Mesothelial cell of epicardium (in vitro differentiated cells): Measurements from ENCODE around the gene PFKP. TPM values are rescaled to one million over a fixed set of nuclear protein-coding genes. Genes with fewer than 3 reads are reported as not detected.
"Not testable (repeated sequence)": the region's sequence is repeated elsewhere in the genome, so short reads cannot be mapped to it uniquely, and the experiment has no call there.

Source experiments
- DNase-seq, 2 experiments: peaks; one replicate each; pipeline ENCODE4 v3.0.0; 2021; ENCODE audit warnings: low spot score in 2 of 2; ENCODE audit not compliant: unreplicated experiment in 2 of 2
- H3K27ac Mint-ChIP-seq: 2 replicates; pipeline ENCODE4 v1.8.0; 2021; ENCODE audit warnings: mixed read lengths
- H3K27me3 Mint-ChIP-seq: 2 replicates; pipeline ENCODE4 v1.8.0; 2021; ENCODE audit warnings: low read depth, mixed read lengths
- H3K36me3 Mint-ChIP-seq: 2 replicates; pipeline ENCODE4 v1.8.0; 2021; ENCODE audit warnings: mixed read lengths
- H3K4me1 Mint-ChIP-seq: 2 replicates; pipeline ENCODE4 v1.8.0; 2021; ENCODE audit warnings: mixed read lengths
- H3K4me3 Mint-ChIP-seq: 2 replicates; pipeline ENCODE4 v1.8.0; 2021; ENCODE audit warnings: mild to moderate bottlenecking, moderate library complexity, mixed read lengths
- H3K9me3 Mint-ChIP-seq: 2 replicates; pipeline ENCODE4 v1.8.0; 2021; ENCODE audit warnings: mixed read lengths
- CTCF ChIP-seq: fragments of 200-600 bp; sonication (generic); IDR thresholded peaks from one replicate; pipeline ENCODE4 v1.5.0; 2021; ENCODE audit warnings: antibody characterized with exemption; ENCODE audit not compliant: unreplicated experiment
- total RNA-seq: library from RNA; stranded (reverse); gene quantifications from 3 replicates; pipeline ENCODE4 v1.2.1, GENCODE V29; 2021

Gene PFKP
- total RNA-seq, 1 donor from 2014 or later, result 35.3 TPM

DNA sequence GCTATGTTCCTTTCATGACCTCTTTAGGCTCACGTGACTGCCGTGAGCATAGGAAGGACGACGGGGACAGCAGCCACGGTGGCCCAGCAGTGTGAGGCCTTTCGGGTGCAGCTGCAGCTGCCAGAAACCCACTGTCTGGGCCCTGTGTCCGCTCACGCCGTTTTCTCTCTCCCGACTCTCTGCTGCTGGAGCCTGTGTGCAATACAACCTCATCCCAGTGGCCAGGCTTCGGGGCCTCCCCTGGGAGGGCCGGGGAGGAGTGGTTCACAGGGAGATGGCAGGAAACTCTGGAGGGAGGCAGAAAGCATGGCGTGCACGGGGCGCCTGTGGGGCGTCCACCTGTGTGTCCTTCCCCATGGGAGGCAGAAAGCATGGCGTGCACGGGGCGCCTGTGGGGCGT, 38.6 kb downstream of the PFKP start:
- Mint-ChIP-seq H3K27ac (no peak overlapping the region), H3K4me1 (no peaks in the 10 kb centered on the region), H3K36me3 (peaks cover 25% of the 10 kb centered on the region), H3K9me3 (no peaks in the 10 kb centered on the region), H3K4me3 (no peak overlapping the region), H3K27me3 (no peaks in the 10 kb centered on the region)
- TF ChIP-seq CTCF, result no peak
- DNase-seq, result no peak

DNA sequence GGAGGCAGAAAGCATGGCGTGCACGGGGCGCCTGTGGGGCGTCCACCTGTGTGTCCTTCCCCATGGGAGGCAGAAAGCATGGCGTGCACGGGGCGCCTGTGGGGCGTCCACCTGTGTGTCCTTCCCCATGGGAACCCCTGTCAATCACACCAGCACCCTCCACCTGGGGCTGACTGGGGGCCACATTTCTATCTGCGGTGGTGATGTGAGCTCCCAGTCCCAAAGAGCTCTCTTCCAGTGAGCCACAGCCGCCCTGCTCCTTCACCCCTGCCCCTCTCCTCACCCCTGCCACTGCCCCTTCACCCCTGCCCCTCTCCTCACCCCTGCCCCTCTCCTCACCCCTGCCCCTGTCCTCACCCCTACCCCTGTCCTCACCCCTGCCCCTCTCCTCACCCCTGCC, 39.0 kb downstream of the PFKP start:
- DNase-seq, H3K4me3 Mint-ChIP-seq, H3K27me3 Mint-ChIP-seq, H3K4me1 Mint-ChIP-seq, H3K9me3 Mint-ChIP-seq, H3K27ac Mint-ChIP-seq: not testable (repeated sequence)
- H3K36me3 Mint-ChIP-seq, result peaks cover 21% of the 10 kb centered on the region

GRCh38 chr10:3106928-3107425, 39.6 kb downstream of the PFKP start:
- DNase-seq, result no peak
- H3K36me3 Mint-ChIP-seq, result peaks cover 17% of the 10 kb centered on the region
- H3K27ac Mint-ChIP-seq, result no peak overlapping the region

GRCh38 chr10:3107426-3107961, 40.1 kb downstream of the PFKP start:
- Mint-ChIP-seq H3K9me3 (no peaks in the 10 kb centered on the region), H3K4me3 (no peak overlapping the region), H3K27me3 (no peaks in the 10 kb centered on the region), H3K4me1 (no peaks in the 10 kb centered on the region), H3K36me3 (peaks cover 17% of the 10 kb centered on the region), H3K27ac (no peak overlapping the region)
- no peak for TF ChIP-seq CTCF
- no peak for DNase-seq

More at GRCh38 chr10:3106928-3107425, 39.6 kb downstream of the PFKP start:
- no peaks in the 10 kb centered on the region for H3K27me3 Mint-ChIP-seq
- no peak overlapping the region for H3K4me3 Mint-ChIP-seq
- H3K9me3 Mint-ChIP-seq, result no peaks in the 10 kb centered on the region
- no peaks in the 10 kb centered on the region for H3K4me1 Mint-ChIP-seq
- no peak for TF ChIP-seq CTCF

GRCh38 chr10:3108033-3108432, 40.7 kb downstream of the PFKP start:
- DNase-seq, result no peak
- peaks cover 15% of the 10 kb centered on the region for H3K36me3 Mint-ChIP-seq
- no peak overlapping the region for H3K27ac Mint-ChIP-seq
- TF ChIP-seq CTCF, result no peak
- no peaks in the 10 kb centered on the region for H3K4me1 Mint-ChIP-seq
- no peaks in the 10 kb centered on the region for H3K27me3 Mint-ChIP-seq
- no peak overlapping the region for H3K4me3 Mint-ChIP-seq
- no peaks in the 10 kb centered on the region for H3K9me3 Mint-ChIP-seq

- Mint-ChIP-seq H3K4me1 (no peaks in the 10 kb centered on the region), H3K36me3 (peaks cover 15% of the 10 kb centered on the region), H3K4me3 (no peak overlapping the region), H3K27ac (no peak overlapping the region), H3K9me3 (no peaks in the 10 kb centered on the region), H3K27me3 (no peaks in the 10 kb centered on the region)
- TF ChIP-seq CTCF, result no peak
- DNase-seq, result no peak
These were observed 41.3 kb downstream of the PFKP start for GRCh38 chr10:3108575-3109105.
